Upper lobe of right lung (tissue), 1 donor: ENCODE data around the gene ZNF564. TPM values are rescaled to one million over a fixed set of nuclear protein-coding genes. Genes with fewer than 3 reads are reported as not detected.
A peak's percentile ranks its signal among the peaks of the same experiment; 100 is the strongest.

Experiments used
- ATAC-seq: fragments of 200-7000 bp; cut with Tn5 transposase; one replicate; pipeline ENCODE4 v1.9.1; 2020; ENCODE audit warnings: mild to moderate bottlenecking, moderate library complexity
- DNase-seq: peaks from one replicate; pipeline ENCODE4 v3.0.0-alpha.2; 2020
- H3K27ac ChIP-seq: fragments of 200-600 bp; one replicate; pipeline ENCODE4 v1.8.0; 2022
- H3K27me3 ChIP-seq: fragments of 200-600 bp; one replicate; pipeline ENCODE4 v1.8.0; 2022; ENCODE audit warnings: mild to moderate bottlenecking
- H3K36me3 ChIP-seq: fragments of 200-600 bp; one replicate; pipeline ENCODE4 v1.8.0; 2022
- H3K4me1 ChIP-seq: fragments of 200-600 bp; one replicate; pipeline ENCODE4 v1.8.0; 2022
- H3K4me3 ChIP-seq: fragments of 200-600 bp; one replicate; pipeline ENCODE4 v1.8.0; 2022; ENCODE audit warnings: mild to moderate bottlenecking
- H3K9me3 ChIP-seq: fragments of 200-600 bp; one replicate; pipeline ENCODE4 v1.8.0; 2022
- intact Hi-C: fragments of 100-400 bp; cut with DNase I; formaldehyde crosslinking; loops from one replicate; pipeline ENCODE4 v1.11.0; 2022
- total RNA-seq: library from RNA; stranded (reverse); fragmentation: NEBNext Ultra II Directional; extraction: Animal tissue kit (Norgen Biotek cat#: 25700); gene quantifications from one replicate; pipeline ENCODE4 v1.2.1, GENCODE V29; 2021
- TF ChIP-seq, protein P1 (sequence below): fragments of 200-600 bp; IDR thresholded peaks from one replicate; pipeline ENCODE4 v1.8.0; 2022; ENCODE audit warnings: antibody characterized with exemption
- donor health status: DM: no; HTN: yes; CAD: no; lungs with severe emphysema.

ZNF564 gene
- total RNA-seq, 1 donor from 2014 or later = 13.7 TPM

GRCh38 chr19:12527034-12527836 lies 24.0 kb downstream of the ZNF564 start:
- no peaks in the 10 kb centered on the region for H3K27me3 ChIP-seq
- intact Hi-C loops = no loop called here
- H3K9me3 ChIP-seq = peaks cover 93% of the 10 kb centered on the region
- no peak for DNase-seq
- ATAC-seq = no peak
- H3K27ac ChIP-seq = no peak overlapping the region
- H3K36me3 ChIP-seq = peaks cover 33% of the 10 kb centered on the region
- TF ChIP-seq, protein P1, sequence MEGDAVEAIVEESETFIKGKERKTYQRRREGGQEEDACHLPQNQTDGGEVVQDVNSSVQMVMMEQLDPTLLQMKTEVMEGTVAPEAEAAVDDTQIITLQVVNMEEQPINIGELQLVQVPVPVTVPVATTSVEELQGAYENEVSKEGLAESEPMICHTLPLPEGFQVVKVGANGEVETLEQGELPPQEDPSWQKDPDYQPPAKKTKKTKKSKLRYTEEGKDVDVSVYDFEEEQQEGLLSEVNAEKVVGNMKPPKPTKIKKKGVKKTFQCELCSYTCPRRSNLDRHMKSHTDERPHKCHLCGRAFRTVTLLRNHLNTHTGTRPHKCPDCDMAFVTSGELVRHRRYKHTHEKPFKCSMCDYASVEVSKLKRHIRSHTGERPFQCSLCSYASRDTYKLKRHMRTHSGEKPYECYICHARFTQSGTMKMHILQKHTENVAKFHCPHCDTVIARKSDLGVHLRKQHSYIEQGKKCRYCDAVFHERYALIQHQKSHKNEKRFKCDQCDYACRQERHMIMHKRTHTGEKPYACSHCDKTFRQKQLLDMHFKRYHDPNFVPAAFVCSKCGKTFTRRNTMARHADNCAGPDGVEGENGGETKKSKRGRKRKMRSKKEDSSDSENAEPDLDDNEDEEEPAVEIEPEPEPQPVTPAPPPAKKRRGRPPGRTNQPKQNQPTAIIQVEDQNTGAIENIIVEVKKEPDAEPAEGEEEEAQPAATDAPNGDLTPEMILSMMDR = no peak
- H3K4me1 ChIP-seq = no peaks in the 10 kb centered on the region
- H3K4me3 ChIP-seq = no peak overlapping the region

GRCh38 chr19:12526542-12526941 lies 24.7 kb downstream of the ZNF564 start:
- peaks cover 97% of the 10 kb centered on the region for H3K9me3 ChIP-seq
- no peak overlapping the region for H3K4me3 ChIP-seq
- DNase-seq (no peak), ATAC-seq (no peak)
- no peaks in the 10 kb centered on the region for H3K4me1 ChIP-seq
- H3K27ac ChIP-seq = no peak overlapping the region
- intact Hi-C loops = no loop called here
- H3K27me3 ChIP-seq = no peaks in the 10 kb centered on the region
- peaks cover 33% of the 10 kb centered on the region for H3K36me3 ChIP-seq
- TF ChIP-seq, protein P1 = no peak

DNA sequence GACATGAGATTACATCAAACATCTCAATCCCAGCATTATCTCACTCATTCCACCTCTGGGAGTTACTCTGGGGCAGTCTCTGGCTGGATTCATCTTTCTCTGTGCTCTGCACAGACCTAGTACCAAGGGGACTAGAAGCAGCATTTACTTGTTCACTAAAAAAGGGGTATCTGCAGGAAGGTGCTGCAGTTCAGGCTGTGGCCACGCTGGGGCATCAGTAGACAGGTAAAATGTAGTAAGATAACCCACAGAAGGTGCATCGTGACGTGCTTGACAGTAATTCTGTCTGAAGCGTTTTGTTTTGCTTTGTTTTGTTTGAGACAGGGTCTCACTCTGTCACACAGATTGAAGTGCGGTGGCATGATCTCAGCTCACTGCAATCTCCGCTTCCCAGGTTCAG lies 29.3 kb downstream of the ZNF564 start:
- ATAC-seq = no peak
- H3K9me3 ChIP-seq = peaks cover 80% of the 10 kb centered on the region

GRCh38 chr19:12513531-12514061 lies 37.7 kb downstream of the ZNF564 start:
- TF ChIP-seq, protein P1 = peak; percentile 8
- H3K27me3 ChIP-seq = peaks cover 9% of the 10 kb centered on the region
- no peaks in the 10 kb centered on the region for H3K36me3 ChIP-seq
- H3K27ac ChIP-seq = no peak overlapping the region
- ATAC-seq = peak; percentile 41
- H3K4me1 ChIP-seq = no peaks in the 10 kb centered on the region
- H3K9me3 ChIP-seq = peaks cover 9% of the 10 kb centered on the region
- no peak overlapping the region for H3K4me3 ChIP-seq
- no peak for DNase-seq
- intact Hi-C loops = no loop called here

More for the DNA sequence above, 29.3 kb downstream of the ZNF564 start:
- H3K36me3 ChIP-seq = peaks cover 18% of the 10 kb centered on the region
- no peak for DNase-seq
- no peaks in the 10 kb centered on the region for H3K27me3 ChIP-seq
- TF ChIP-seq, protein P1 = no peak
- H3K4me3 ChIP-seq = no peak overlapping the region
- H3K4me1 ChIP-seq = no peaks in the 10 kb centered on the region
- intact Hi-C loops = no loop called here
- no peak overlapping the region for H3K27ac ChIP-seq

- no peak for ATAC-seq
- Histone ChIP-seq H3K9me3 (no peaks in the 10 kb centered on the region), H3K4me1 (peaks cover 4% of the 10 kb centered on the region)
These were observed 54.2 kb downstream of the ZNF564 start for GRCh38 chr19:12497032-12497431.

More at GRCh38 chr19:12497032-12497431, 54.2 kb downstream of the ZNF564 start:
- Histone ChIP-seq H3K4me3 (no peak overlapping the region), H3K27ac (no peak overlapping the region), H3K36me3 (no peaks in the 10 kb centered on the region), H3K27me3 (no peaks in the 10 kb centered on the region)
- intact Hi-C loops = no loop called here
- DNase-seq = no peak
- TF ChIP-seq, protein P1 = no peak
